Bronchial epithelial cell (primary cell): ENCODE data around the gene ARL15. TPM values are rescaled to one million over a fixed set of nuclear protein-coding genes. Genes with fewer than 3 reads are reported as not detected.

Experiments used
- DNase-seq: peaks from one replicate; pipeline ENCODE4 v3.0.0-alpha.2; 2010; ENCODE audit warnings: low read depth
- FAIRE-seq: peaks from 2 replicates; lab custom pipeline; 2011; peaks lifted over from hg19 to GRCh38; lab: Jason Lieb, UNC
- H3K27me3 ChIP-seq: 2 replicates; pipeline ENCODE4 v1.5.1; 2011; ENCODE audit warnings: low read length; ENCODE audit not compliant: control insufficient read depth, insufficient read depth
- H3K36me3 ChIP-seq: 2 replicates; pipeline ENCODE4 v1.5.1; 2011; ENCODE audit warnings: low read length; ENCODE audit not compliant: control insufficient read depth, insufficient read depth
- H3K4me3 ChIP-seq: 2 replicates; pipeline ENCODE4 v1.5.1; 2011; ENCODE audit warnings: mild to moderate bottlenecking, low read depth, low read length, control low read depth
- total RNA-seq: library from RNA; depleted of rRNA; stranded (reverse); fragments of >200 nt; gene quantifications from 2 replicates; pipeline ENCODE4 v1.2.1, GENCODE V29; 2014
- TF ChIP-seq, protein P1 (sequence below): IDR thresholded peaks from 2 replicates; pipeline ENCODE4 v1.5.1; 2011; ENCODE audit warnings: mild to moderate bottlenecking, moderate library complexity, low read length, control low read depth, inconsistent platforms; ENCODE audit not compliant: insufficient read depth, severe bottlenecking

Gene ARL15
- total RNA-seq, 1 donor from 2014 or later: 13.7 TPM

- no peaks in the 10 kb centered on the region for H3K27me3 ChIP-seq
- DNase-seq (no peak), FAIRE-seq (no peak)
- H3K36me3 ChIP-seq: no peaks in the 10 kb centered on the region
- TF ChIP-seq, protein P1, sequence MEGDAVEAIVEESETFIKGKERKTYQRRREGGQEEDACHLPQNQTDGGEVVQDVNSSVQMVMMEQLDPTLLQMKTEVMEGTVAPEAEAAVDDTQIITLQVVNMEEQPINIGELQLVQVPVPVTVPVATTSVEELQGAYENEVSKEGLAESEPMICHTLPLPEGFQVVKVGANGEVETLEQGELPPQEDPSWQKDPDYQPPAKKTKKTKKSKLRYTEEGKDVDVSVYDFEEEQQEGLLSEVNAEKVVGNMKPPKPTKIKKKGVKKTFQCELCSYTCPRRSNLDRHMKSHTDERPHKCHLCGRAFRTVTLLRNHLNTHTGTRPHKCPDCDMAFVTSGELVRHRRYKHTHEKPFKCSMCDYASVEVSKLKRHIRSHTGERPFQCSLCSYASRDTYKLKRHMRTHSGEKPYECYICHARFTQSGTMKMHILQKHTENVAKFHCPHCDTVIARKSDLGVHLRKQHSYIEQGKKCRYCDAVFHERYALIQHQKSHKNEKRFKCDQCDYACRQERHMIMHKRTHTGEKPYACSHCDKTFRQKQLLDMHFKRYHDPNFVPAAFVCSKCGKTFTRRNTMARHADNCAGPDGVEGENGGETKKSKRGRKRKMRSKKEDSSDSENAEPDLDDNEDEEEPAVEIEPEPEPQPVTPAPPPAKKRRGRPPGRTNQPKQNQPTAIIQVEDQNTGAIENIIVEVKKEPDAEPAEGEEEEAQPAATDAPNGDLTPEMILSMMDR: no peak
- no peak overlapping the region for H3K4me3 ChIP-seq
Observed at GRCh38 chr5:54274944-54275343, 35.4 kb downstream of the ARL15 start.

- Histone ChIP-seq H3K27me3 (no peaks in the 10 kb centered on the region), H3K36me3 (no peaks in the 10 kb centered on the region), H3K4me3 (no peak overlapping the region)
- FAIRE-seq (peak; percentile 55), DNase-seq (no peak)
- TF ChIP-seq, protein P1: no peak
Observed at GRCh38 chr5:54273715-54274114, 36.7 kb downstream of the ARL15 start.

- Histone ChIP-seq H3K36me3 (no peaks in the 10 kb centered on the region), H3K27me3 (no peaks in the 10 kb centered on the region), H3K4me3 (no peak overlapping the region)
- FAIRE-seq: no peak
- DNase-seq: no peak
- TF ChIP-seq, protein P1: no peak
Observed at GRCh38 chr5:54272746-54273145, 37.6 kb downstream of the ARL15 start.

DNA sequence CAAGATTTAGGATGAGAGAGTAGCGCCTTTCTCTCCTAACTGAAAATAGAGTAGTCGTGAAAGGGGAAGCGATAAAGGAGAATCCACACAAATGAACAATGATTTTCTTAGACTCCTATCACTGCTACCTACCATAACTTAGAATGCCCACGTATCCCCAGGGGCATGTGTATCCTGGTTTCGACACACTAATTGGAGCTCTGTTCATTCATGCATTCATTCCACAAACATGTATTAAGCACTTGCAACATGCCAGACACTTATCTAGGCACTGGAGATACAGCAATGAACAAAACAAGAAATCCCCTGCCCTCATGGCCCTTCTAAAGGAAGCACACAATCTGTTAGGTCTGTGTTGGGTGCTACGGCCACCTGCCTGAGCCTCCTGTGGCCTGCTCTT, 40.0 kb downstream of the ARL15 start:
- TF ChIP-seq, protein P1: no peak
- no peaks in the 10 kb centered on the region for H3K36me3 ChIP-seq
- no peaks in the 10 kb centered on the region for H3K27me3 ChIP-seq
- FAIRE-seq: no peak
- no peak overlapping the region for H3K4me3 ChIP-seq
- DNase-seq: no peak

DNA sequence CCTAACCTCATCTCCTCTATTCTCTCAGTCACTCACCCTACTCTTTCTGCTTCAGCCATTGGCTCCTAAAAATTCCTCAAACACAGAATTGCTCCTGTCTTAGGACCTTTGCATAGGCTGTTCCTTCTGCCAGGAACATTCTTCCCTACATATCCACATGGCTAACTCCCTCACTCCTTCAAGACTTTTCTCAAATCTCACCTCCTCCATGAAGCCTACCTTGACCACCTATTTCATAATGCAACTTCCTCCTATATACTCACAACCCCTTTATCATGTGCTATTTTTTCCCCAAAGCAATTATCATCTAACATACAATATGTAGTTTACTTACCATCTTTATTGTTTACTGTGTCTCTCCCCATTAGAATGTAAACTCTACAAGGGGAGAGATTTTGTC, 45.8 kb downstream of the ARL15 start:
- no peaks in the 10 kb centered on the region for H3K36me3 ChIP-seq
- no peak overlapping the region for H3K4me3 ChIP-seq
- FAIRE-seq: no peak
- H3K27me3 ChIP-seq: no peaks in the 10 kb centered on the region
- TF ChIP-seq, protein P1: no peak
- no peak for DNase-seq

GRCh38 chr5:54263447-54263846, 46.9 kb downstream of the ARL15 start:
- TF ChIP-seq, protein P1: no peak
- Histone ChIP-seq H3K36me3 (no peaks in the 10 kb centered on the region), H3K27me3 (no peaks in the 10 kb centered on the region), H3K4me3 (no peak overlapping the region)
- DNase-seq (no peak), FAIRE-seq (no peak)
